Endothelial cell of umbilical vein (primary cell): ENCODE measurements around the gene ESPN. TPM values are rescaled to one million over a fixed set of nuclear protein-coding genes. Genes with fewer than 3 reads are reported as not detected.

Experiments used
- BruUV-seq: library from RNA; stranded (reverse); fragments of 400-500 nt; replicated peaks from 2 replicates; lab custom pipeline; 2021; lab: Mats Ljungman, UMichigan
- CTCF ChIA-PET: fragments of 300-600, 350-600 bp; sonication (Branson Sonifier 250); formaldehyde crosslinking; loops from one replicate; lab custom pipeline; 2021; ENCODE audit warnings: antibody characterized with exemption, inconsistent platforms; lab: Charles Lee
- POLR2A ChIA-PET: fragments of 300-600, 350-600 bp; sonication (Branson Sonifier 250); formaldehyde crosslinking; loops from one replicate; lab custom pipeline; 2021; ENCODE audit warnings: antibody characterized with exemption, inconsistent platforms; lab: Charles Lee
- DNase-seq: peaks from one replicate; pipeline ENCODE4 v3.0.0-alpha.2; 2011; ENCODE audit warnings: low read depth, low spot score
- FAIRE-seq: peaks from 2 replicates; lab custom pipeline; 2011; peaks lifted over from hg19 to GRCh38; lab: Jason Lieb, UNC
- H2AFZ ChIP-seq: 2 replicates; pipeline ENCODE4 v1.6.0; 2012; ENCODE audit warnings: low read depth, low read length, control low read depth, inconsistent platforms
- H3K27ac ChIP-seq: 2 replicates; pipeline ENCODE4 v1.5.1; 2011; ENCODE audit warnings: low read depth, mild to moderate bottlenecking, control low read depth, low read length, moderate library complexity; ENCODE audit not compliant: insufficient read depth
- H3K27me3 ChIP-seq, 2 experiments: 2 replicates each; pipeline versions ENCODE4 v1.6.0 to v1.6.1; 2011; ENCODE audit warnings: low read length in 2 of 2, mixed read lengths in 1 of 2; ENCODE audit not compliant: control insufficient read depth in 2 of 2, insufficient read depth in 2 of 2
- H3K36me3 ChIP-seq, 2 experiments: 2 replicates in 1 of 2; 3 replicates in 1 of 2; pipeline ENCODE4 v1.5.1; 2011; ENCODE audit warnings: low read length in 2 of 2, mild to moderate bottlenecking in 1 of 2, moderate library complexity in 1 of 2; ENCODE audit not compliant: control insufficient read depth in 2 of 2, insufficient read depth in 2 of 2; ENCODE audit errors: extremely low read depth in 1 of 2
- H3K4me1 ChIP-seq: 3 replicates; pipeline ENCODE4 v1.5.1; 2011; ENCODE audit warnings: mild to moderate bottlenecking, low read length; ENCODE audit not compliant: control insufficient read depth, insufficient read depth; ENCODE audit errors: extremely low read depth
- H3K4me2 ChIP-seq: 2 replicates; pipeline ENCODE4 v1.6.1; 2011; ENCODE audit warnings: low read length, control low read depth, mixed read lengths; ENCODE audit not compliant: insufficient read depth
- H3K4me3 ChIP-seq, 3 experiments: fragments of 200-600 bp in 1 of 3; sonication (generic), shearing (Covaris generic) in 1 of 3; replicated peaks in 1 of 3; 2 replicates each; pipeline ENCODE4 v1.5.1; 2011 to 2016; ENCODE audit warnings: control low read depth in 3 of 3, low read length in 3 of 3, mild to moderate bottlenecking in 2 of 3, inconsistent platforms in 1 of 3, low read depth in 1 of 3, moderate library complexity in 1 of 3; ENCODE audit not compliant: insufficient read depth in 1 of 3
- H3K79me2 ChIP-seq: 2 replicates; pipeline ENCODE4 v1.6.0; 2012; ENCODE audit warnings: low read length, inconsistent platforms; ENCODE audit not compliant: control insufficient read depth, insufficient read depth
- H3K9ac ChIP-seq: replicated peaks from 2 replicates; pipeline ENCODE3; 2011; ENCODE audit warnings: low read length, control low read depth; ENCODE audit not compliant: insufficient read depth; ENCODE audit errors: extremely low read depth
- H3K9me1 ChIP-seq: replicated peaks from 3 replicates; pipeline ENCODE4 v1.6.0; 2011; ENCODE audit warnings: mild to moderate bottlenecking, low read length; ENCODE audit not compliant: control insufficient read depth, insufficient read depth; ENCODE audit errors: extremely low read depth
- H3K9me3 ChIP-seq: replicated peaks from 2 replicates; pipeline ENCODE4 v1.5.1; 2012; ENCODE audit warnings: low read length, inconsistent platforms; ENCODE audit not compliant: control insufficient read depth, insufficient read depth
- H4K20me1 ChIP-seq: replicated peaks from 2 replicates; pipeline ENCODE3; 2011; ENCODE audit warnings: mild to moderate bottlenecking, low read length; ENCODE audit not compliant: control insufficient read depth, insufficient read depth; ENCODE audit errors: extremely low read depth
- MAX ChIP-seq: IDR thresholded peaks from 2 replicates; pipeline ENCODE4 v1.6.1; 2011; ENCODE audit not compliant: insufficient read depth, insufficient read length
- MYC ChIP-seq: IDR thresholded peaks from one replicate; pipeline ENCODE4 v1.6.1; 2011; ENCODE audit warnings: mild to moderate bottlenecking, low read depth, low read length
- POLR2A ChIP-seq: IDR thresholded peaks from 2 replicates; pipeline ENCODE4 v1.6.1; 2012; ENCODE audit warnings: low read depth, mild to moderate bottlenecking, control low read depth, low read length
- POLR2AphosphoS5 ChIP-seq: IDR thresholded peaks from 2 replicates; pipeline ENCODE4 v1.6.1; 2012; ENCODE audit warnings: low read depth, mild to moderate bottlenecking, control low read depth, low read length, moderate library complexity; ENCODE audit not compliant: insufficient read depth
- dilution Hi-C: fragments of 300-500 bp; cut with MboI; formaldehyde crosslinking; loops from one replicate; pipeline ENCODE4 v1.15.0; 2019; ENCODE audit warnings: low sequenced_read_pairs; ENCODE audit not compliant: extremely low pct_ligation_motif_present
- intact Hi-C: fragments of 100-400 bp; cut with micrococcal nuclease; formaldehyde crosslinking; loops from one replicate; pipeline ENCODE4 v1.10.0; 2022
- polyA plus RNA-seq, 4 experiments: library from polyadenylated mRNA; depleted of rRNA in 3 of 4; stranded (reverse) in 3 of 4; unstranded in 1 of 4; fragments of >200 nt; gene quantifications; 2 replicates each; pipeline versions ENCODE4 v1.2.1 to v1.2.3, GENCODE V29; 2011 to 2012; ENCODE audit warnings: missing spikeins in 1 of 4
- total RNA-seq: library from RNA; stranded (reverse); gene quantifications from 2 replicates; pipeline ENCODE4 v1.2.3, GENCODE V29; 2021
- TF ChIP-seq, protein P1 (sequence below), 2 donors: IDR thresholded peaks; 1 replicate in 1 of 2; 2 replicates in 1 of 2; pipeline ENCODE4 v1.5.1; 2011; ENCODE audit warnings: low read length in 2 of 2, mild to moderate bottlenecking in 2 of 2, moderate library complexity in 2 of 2, control low read depth in 1 of 2, inconsistent platforms in 1 of 2, low read depth in 1 of 2; ENCODE audit not compliant: insufficient read depth in 1 of 2; ENCODE audit errors: extremely low read depth in 1 of 2

ESPN gene
- total and polyA plus RNA-seq, 2 donors (not counting 3 experiments of a cell fraction or from before 2014, with no cell fraction given), result 0.54 to 0.71 TPM

DNA sequence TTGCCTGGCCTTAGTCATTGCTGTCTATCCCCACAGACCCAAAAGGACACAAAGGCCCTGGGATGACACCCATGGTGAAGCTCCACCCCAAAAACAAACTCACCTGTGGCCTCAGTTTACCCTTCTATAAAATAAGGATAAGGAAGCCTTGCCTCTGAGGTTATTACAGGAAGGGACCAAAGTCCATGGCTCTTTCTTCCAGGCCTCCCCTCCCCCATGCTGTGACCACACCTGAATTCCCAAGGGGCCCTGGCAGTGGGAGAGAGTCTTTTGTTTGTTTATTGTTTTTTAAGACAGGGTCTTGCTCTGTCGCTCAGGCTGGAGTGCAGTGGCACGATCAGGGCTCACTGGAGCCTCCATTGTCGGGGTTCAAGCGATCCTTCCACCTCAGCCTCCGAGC lies 51.9 kb downstream of the ESPN start:
- Histone ChIP-seq H3K79me2 (peaks cover 7% of the 10 kb centered on the region), H4K20me1 (no peaks in the 10 kb centered on the region), H3K9me3 (no peaks in the 10 kb centered on the region), H3K9me1 (no peaks in the 10 kb centered on the region), H2AFZ (no peak overlapping the region), H3K4me3 (no peak overlapping the region), H3K27ac (no peak overlapping the region), H3K36me3 (peaks cover 7 to 34% of the 10 kb centered on the region in 2 experiments), H3K9ac (no peak overlapping the region), H3K27me3 (no peaks in the 10 kb centered on the region), H3K4me2 (no peak overlapping the region), H3K4me1 (no peaks in the 10 kb centered on the region)
- dilution Hi-C loops (no loop called here), intact Hi-C loops (no loop called here)
- no TSS peak for BruUV-seq
- DNase-seq (no peak), FAIRE-seq (no peak)
- ChIA-PET CTCF (interaction anchor here (1.0 to 3.6 kb wide), 2 partner anchors 10 to 230 kb away, joined by 3 to 16 read pairs; no protein-coding TSS in a partner anchor), POLR2A (no interaction called here)
- no peak for TF ChIP-seq POLR2A
- no peak for TF ChIP-seq MAX
- TF ChIP-seq POLR2AphosphoS5, result no peak
- TF ChIP-seq, protein P1, sequence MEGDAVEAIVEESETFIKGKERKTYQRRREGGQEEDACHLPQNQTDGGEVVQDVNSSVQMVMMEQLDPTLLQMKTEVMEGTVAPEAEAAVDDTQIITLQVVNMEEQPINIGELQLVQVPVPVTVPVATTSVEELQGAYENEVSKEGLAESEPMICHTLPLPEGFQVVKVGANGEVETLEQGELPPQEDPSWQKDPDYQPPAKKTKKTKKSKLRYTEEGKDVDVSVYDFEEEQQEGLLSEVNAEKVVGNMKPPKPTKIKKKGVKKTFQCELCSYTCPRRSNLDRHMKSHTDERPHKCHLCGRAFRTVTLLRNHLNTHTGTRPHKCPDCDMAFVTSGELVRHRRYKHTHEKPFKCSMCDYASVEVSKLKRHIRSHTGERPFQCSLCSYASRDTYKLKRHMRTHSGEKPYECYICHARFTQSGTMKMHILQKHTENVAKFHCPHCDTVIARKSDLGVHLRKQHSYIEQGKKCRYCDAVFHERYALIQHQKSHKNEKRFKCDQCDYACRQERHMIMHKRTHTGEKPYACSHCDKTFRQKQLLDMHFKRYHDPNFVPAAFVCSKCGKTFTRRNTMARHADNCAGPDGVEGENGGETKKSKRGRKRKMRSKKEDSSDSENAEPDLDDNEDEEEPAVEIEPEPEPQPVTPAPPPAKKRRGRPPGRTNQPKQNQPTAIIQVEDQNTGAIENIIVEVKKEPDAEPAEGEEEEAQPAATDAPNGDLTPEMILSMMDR (IDR thresholded peaks at IDR 0.05; ENCODE audit: extremely low read depth in 1 of 2, insufficient read depth in 1 of 2, low read depth in 1 of 2, low read length in 2 of 2), result no peak
- TF ChIP-seq MYC, result no peak
